ENCODE data around the gene KLHL8. TPM values are rescaled to one million over a fixed set of nuclear protein-coding genes. Genes with fewer than 3 reads are reported as not detected.
A peak's percentile ranks its signal among the peaks of the same experiment; 100 is the strongest.

Gene KLHL8
- polyA plus RNA-seq, 1 donor = 15.9 TPM

DNA sequence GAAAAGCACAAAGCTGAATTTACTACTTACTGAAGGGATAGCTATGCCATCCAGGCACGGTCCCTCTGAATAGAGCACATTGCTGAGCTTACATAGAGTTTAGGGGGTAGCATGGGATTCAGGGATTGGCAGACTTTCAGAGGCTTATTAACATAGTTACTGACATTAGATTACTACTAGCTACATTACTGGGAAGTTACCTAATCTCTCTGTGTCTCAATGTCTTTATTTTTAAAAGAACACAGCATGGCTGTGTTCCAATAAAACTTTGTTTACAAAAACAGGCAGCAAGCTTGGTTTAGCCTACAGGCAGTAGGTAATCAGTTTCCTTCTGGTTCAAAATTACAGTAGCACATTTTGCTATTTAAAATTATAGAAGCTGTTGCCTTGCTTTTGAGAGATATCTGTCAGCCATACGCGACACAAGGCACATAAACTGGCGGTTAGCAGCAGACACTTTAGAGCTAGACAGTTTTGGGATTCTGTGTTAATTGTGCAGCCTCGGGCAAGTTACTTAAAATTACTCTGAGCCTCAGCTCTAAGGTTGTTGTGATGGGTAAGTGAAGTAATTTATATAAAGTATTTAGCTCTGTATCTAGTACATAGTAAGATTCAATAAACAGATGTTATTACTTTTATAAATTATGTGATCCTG is 6.9 kb downstream of the KLHL8 start:
- peaks cover under 1% of the 10 kb centered on the region for H3K4me1 ChIP-seq (ENCODE audit: control insufficient read depth, insufficient read depth, low read length)
- H3K36me3 ChIP-seq (ENCODE audit: control insufficient read depth, insufficient read depth, low read length) = no peaks in the 10 kb centered on the region
- H3K27me3 ChIP-seq (ENCODE audit: control insufficient read depth, insufficient read depth, low read length) = no peaks in the 10 kb centered on the region
- no CpG with 5 or more reads among the region's 5 CpGs for WGBS (ENCODE audit: insufficient coverage, low lambda C conversion rate)
- no peaks in the 10 kb centered on the region for H3K9me3 ChIP-seq (ENCODE audit: control insufficient read depth, low read depth, low read length)
- H3K4me3 ChIP-seq (ENCODE audit: low read length) = no peak overlapping the region
- H3K27ac ChIP-seq (ENCODE audit: low read length) = no peak overlapping the region
- no peak for DNase-seq

DNA sequence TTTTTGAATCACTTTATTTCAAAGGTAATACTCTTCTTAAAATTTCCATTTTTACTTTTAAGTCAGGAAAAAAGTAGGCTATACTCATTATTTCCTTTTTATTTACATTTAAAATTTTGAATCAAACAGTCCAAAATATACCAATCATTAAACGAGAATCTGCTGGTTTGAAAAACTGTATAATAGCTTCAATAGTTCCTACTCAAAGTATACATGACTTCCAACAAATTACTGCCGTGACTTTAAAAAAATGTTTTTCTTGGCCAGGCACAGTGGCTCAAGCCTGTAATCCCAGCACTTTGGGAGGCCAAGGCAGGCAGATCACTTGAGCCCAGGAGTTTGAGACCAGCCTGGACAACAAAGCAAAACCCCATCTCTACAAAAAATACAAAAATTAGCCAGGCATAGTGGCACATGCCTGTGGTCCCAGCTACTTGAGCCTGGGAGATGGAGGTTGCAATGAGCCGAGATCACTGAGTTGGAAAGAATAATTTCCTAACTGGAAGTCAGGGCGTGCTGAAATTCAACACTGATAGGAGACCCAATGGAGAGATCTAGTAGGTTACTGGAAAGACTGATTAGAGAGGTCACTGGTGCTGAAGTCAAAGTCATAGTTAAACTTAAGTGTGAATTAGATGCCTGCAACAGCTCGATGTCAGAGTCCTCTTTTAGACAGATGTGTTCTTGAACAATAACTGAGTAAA is 9.0 kb downstream of the KLHL8 start:
- Histone ChIP-seq H3K27ac (ENCODE audit: low read length) (no peak overlapping the region), H3K4me3 (ENCODE audit: low read length) (no peak overlapping the region), H3K9me3 (ENCODE audit: control insufficient read depth, low read depth, low read length) (no peaks in the 10 kb centered on the region), H3K4me1 (ENCODE audit: control insufficient read depth, insufficient read depth, low read length) (no peaks in the 10 kb centered on the region), H3K36me3 (ENCODE audit: control insufficient read depth, insufficient read depth, low read length) (peaks cover 6% of the 10 kb centered on the region), H3K27me3 (ENCODE audit: control insufficient read depth, insufficient read depth, low read length) (no peaks in the 10 kb centered on the region)
- 76% methylated on average over 2 of the region's 5 CpGs for WGBS (ENCODE audit: insufficient coverage, low lambda C conversion rate)
- DNase-seq = no peak

DNA sequence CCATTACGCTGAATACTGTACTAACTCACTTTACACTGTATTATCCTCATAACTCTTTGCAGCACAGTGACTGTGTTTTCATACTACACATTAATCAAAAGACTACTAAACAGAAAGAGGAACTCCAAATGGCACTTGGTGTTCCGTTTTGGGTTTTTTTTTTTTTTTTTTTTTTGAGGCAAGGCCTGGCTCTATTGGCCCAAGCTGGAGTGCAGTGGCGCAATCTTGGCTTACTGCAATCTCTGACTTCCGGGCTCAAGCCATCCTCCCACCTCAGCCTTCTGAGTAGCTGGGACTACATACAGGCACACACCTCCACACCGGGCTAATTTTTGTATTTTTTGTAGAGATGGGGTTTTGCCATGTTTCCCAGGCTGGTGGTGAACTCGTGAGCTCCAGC is 10.7 kb downstream of the KLHL8 start:
- no CpG with 5 or more reads among the region's 6 CpGs for WGBS (ENCODE audit: insufficient coverage, low lambda C conversion rate)
- no peak overlapping the region for H3K27ac ChIP-seq (ENCODE audit: low read length)
- no peaks in the 10 kb centered on the region for H3K9me3 ChIP-seq (ENCODE audit: control insufficient read depth, low read depth, low read length)
- DNase-seq = no peak
- H3K4me1 ChIP-seq (ENCODE audit: control insufficient read depth, insufficient read depth, low read length) = no peaks in the 10 kb centered on the region
- H3K27me3 ChIP-seq (ENCODE audit: control insufficient read depth, insufficient read depth, low read length) = no peaks in the 10 kb centered on the region
- peaks cover 6% of the 10 kb centered on the region for H3K36me3 ChIP-seq (ENCODE audit: control insufficient read depth, insufficient read depth, low read length)
- no peak overlapping the region for H3K4me3 ChIP-seq (ENCODE audit: low read length)

DNA sequence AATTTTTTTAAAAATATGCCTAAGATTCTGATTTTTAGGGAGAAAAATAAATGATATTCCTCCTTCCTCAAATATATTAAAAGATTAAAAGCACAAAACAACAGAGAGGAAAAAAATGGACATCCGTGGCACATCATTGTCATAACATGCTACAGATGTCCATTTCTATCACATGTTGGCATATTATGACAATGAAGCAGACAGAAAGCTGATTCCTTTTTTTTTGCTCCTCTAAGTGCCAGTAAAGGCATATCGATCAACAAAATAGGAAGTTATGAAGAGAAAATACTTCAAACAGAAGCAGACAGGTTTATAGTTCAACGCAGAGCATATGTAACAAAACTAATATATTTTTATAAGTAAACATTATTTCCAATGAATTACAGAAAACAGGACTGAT is 11.2 kb downstream of the KLHL8 start:
- DNase-seq = no peak
- no peaks in the 10 kb centered on the region for H3K9me3 ChIP-seq (ENCODE audit: control insufficient read depth, low read depth, low read length)
- no peaks in the 10 kb centered on the region for H3K27me3 ChIP-seq (ENCODE audit: control insufficient read depth, insufficient read depth, low read length)
- peaks cover 6% of the 10 kb centered on the region for H3K36me3 ChIP-seq (ENCODE audit: control insufficient read depth, insufficient read depth, low read length)
- H3K4me1 ChIP-seq (ENCODE audit: control insufficient read depth, insufficient read depth, low read length) = no peaks in the 10 kb centered on the region
- no peak overlapping the region for H3K4me3 ChIP-seq (ENCODE audit: low read length)
- WGBS (ENCODE audit: insufficient coverage, low lambda C conversion rate) = 100% methylated on average over 2 of the region's 3 CpGs
- no peak overlapping the region for H3K27ac ChIP-seq (ENCODE audit: low read length)

DNA sequence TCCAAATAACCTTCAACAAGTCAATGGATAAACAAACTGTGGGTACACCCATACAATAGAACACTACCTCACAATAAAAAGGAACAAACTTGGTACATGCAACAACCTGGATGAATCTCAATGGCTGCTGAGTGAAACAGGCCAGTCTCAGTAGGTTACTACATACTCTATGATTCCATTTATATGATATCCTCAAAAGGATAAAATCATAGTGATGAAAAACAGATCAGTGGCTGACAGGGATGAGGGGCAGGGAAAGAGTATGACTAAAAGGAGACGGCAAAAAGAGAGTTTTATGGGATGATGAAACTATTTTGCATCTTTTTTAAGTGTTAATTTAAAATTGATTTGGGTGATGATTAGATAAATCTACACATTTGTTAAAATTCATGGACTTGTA is 15.9 kb downstream of the KLHL8 start:
- 100% methylated on average over 1 of the region's 1 CpG for WGBS (ENCODE audit: insufficient coverage, low lambda C conversion rate)
- Histone ChIP-seq H3K4me3 (ENCODE audit: low read length) (no peak overlapping the region), H3K36me3 (ENCODE audit: control insufficient read depth, insufficient read depth, low read length) (peaks cover 6% of the 10 kb centered on the region), H3K27me3 (ENCODE audit: control insufficient read depth, insufficient read depth, low read length) (no peaks in the 10 kb centered on the region), H3K9me3 (ENCODE audit: control insufficient read depth, low read depth, low read length) (peaks cover 6% of the 10 kb centered on the region), H3K4me1 (ENCODE audit: control insufficient read depth, insufficient read depth, low read length) (no peaks in the 10 kb centered on the region), H3K27ac (ENCODE audit: low read length) (no peak overlapping the region)
- no peak for DNase-seq

DNA sequence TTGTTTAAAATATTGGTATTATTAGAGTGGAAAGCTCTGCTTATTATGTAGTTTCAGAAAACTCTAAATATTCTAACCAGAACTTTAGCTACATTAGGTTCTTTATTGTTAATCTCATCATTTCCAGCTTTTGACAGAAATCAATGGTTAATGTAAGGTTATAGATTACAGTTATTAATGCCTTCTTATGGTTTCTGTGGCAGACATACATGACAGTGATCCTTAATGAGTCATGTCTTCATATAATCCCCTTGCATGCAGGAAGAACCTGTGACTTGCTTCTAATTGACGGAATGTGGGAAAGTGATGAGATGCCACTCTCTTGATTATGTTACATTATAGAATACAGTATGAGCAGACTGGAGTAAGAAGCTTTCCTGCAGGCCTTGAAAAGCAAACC is 23.5 kb downstream of the KLHL8 start:
- Histone ChIP-seq H3K4me1 (ENCODE audit: control insufficient read depth, insufficient read depth, low read length) (no peaks in the 10 kb centered on the region), H3K4me3 (ENCODE audit: low read length) (no peak overlapping the region), H3K27ac (ENCODE audit: low read length) (no peak overlapping the region), H3K27me3 (ENCODE audit: control insufficient read depth, insufficient read depth, low read length) (no peaks in the 10 kb centered on the region), H3K9me3 (ENCODE audit: control insufficient read depth, low read depth, low read length) (no peaks in the 10 kb centered on the region), H3K36me3 (ENCODE audit: control insufficient read depth, insufficient read depth, low read length) (no peaks in the 10 kb centered on the region)
- DNase-seq = peak in 1 of 2 donors; percentile 10
- WGBS (ENCODE audit: insufficient coverage, low lambda C conversion rate) = 100% methylated on average over 1 of the region's 1 CpG

DNA sequence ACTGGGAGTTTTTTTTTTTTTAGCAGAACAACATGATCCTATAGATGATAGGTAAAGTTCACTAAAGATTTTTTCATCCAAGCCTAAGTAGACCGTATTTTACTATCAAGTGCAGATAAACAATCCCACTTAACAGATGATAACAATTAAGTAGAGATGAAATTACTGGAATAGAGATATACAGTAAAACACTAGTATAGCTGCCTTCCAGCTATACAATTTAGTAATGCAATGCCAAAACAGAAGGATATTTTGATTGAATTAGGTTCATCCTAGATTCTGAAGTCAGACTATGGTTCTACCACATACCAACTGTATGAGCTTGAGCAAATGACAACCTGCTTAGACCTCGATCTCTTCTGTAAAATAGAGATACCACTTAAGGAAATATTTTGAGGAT is 24.3 kb downstream of the KLHL8 start:
- Histone ChIP-seq H3K4me1 (ENCODE audit: control insufficient read depth, insufficient read depth, low read length) (no peaks in the 10 kb centered on the region), H3K4me3 (ENCODE audit: low read length) (no peak overlapping the region), H3K27ac (ENCODE audit: low read length) (no peak overlapping the region), H3K36me3 (ENCODE audit: control insufficient read depth, insufficient read depth, low read length) (no peaks in the 10 kb centered on the region), H3K9me3 (ENCODE audit: control insufficient read depth, low read depth, low read length) (no peaks in the 10 kb centered on the region), H3K27me3 (ENCODE audit: control insufficient read depth, insufficient read depth, low read length) (no peaks in the 10 kb centered on the region)
- 80% methylated on average over 1 of the region's 2 CpGs for WGBS (ENCODE audit: insufficient coverage, low lambda C conversion rate)
- no peak for DNase-seq

DNA sequence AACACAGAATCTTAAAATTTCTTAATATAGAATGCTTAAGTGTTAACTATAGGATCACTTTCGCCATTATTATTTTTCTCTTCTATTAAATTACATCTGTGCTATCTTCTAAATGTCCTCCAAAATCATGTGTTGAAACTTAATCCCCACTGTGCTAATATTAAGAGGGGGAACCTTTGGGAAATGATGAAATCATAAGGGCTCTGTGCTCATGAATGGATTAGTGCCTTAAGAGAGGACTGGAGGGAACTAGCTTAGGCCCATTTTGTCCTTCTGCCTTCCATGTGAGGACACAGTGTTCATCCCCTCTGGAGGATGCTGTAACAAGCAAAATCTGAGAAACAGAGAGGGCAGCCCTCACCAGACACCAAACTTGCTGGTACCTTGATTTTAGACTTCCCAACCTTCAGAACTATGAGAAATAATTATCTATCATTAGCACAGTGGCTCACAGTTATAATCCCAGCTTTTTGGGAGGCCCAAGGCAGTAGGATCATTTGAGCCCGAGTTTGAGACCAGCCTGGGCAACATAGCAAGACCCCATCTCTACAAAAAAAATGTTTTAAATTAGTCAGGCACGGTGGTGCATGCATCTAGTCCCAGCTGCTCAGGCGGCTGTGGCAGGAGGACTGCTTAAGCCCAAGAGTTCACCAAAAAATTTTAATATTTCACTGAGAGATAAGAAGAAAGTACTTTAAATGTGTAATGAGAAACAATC is 26.3 kb downstream of the KLHL8 start:
- Histone ChIP-seq H3K27me3 (ENCODE audit: control insufficient read depth, insufficient read depth, low read length) (no peaks in the 10 kb centered on the region), H3K4me1 (ENCODE audit: control insufficient read depth, insufficient read depth, low read length) (no peaks in the 10 kb centered on the region), H3K27ac (ENCODE audit: low read length) (no peak overlapping the region), H3K9me3 (ENCODE audit: control insufficient read depth, low read depth, low read length) (no peaks in the 10 kb centered on the region), H3K36me3 (ENCODE audit: control insufficient read depth, insufficient read depth, low read length) (no peaks in the 10 kb centered on the region), H3K4me3 (ENCODE audit: low read length) (no peak overlapping the region)
- DNase-seq = no peak
- WGBS (ENCODE audit: insufficient coverage, low lambda C conversion rate) = 100% methylated on average over 1 of the region's 4 CpGs

DNA sequence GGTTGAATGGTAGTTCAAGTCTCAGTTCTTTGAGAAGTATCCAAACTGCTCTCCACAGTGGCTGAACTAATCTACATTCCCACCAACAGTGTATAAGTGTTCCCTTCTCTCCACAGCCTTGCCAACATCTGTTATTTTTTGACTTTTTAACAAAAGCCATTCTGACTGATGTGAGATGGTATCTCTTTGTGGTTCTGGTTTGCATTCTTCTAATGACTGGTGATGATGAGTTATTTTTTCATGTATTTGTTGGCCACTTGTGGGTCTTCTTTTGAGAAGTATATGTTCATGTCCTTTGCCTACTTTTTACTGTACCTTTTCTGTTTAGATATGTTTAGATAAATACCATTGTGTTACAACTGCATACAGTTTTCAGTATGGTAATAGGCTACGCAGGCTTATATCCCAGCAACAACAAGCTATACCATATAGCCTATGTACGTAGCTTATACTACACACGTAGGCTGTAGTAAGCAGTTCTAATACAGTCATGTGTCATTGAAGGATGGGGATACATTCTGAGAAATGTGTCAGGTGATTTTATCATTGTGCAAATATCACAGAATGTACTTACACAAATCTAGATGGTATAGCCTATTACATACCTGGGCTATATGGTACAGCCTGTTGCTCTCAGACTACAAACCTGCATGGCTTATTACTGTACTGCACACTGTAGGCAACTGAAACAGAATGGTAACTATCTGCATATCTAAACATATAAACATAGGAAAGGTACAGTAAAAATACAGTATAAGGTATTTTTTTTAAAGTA is 28.1 kb downstream of the KLHL8 start:
- no peaks in the 10 kb centered on the region for H3K4me1 ChIP-seq (ENCODE audit: control insufficient read depth, insufficient read depth, low read length)
- no peak overlapping the region for H3K27ac ChIP-seq (ENCODE audit: low read length)
- H3K9me3 ChIP-seq (ENCODE audit: control insufficient read depth, low read depth, low read length) = no peaks in the 10 kb centered on the region
- DNase-seq = no peak
- no CpG with 5 or more reads among the region's 3 CpGs for WGBS (ENCODE audit: insufficient coverage, low lambda C conversion rate)
- H3K36me3 ChIP-seq (ENCODE audit: control insufficient read depth, insufficient read depth, low read length) = no peaks in the 10 kb centered on the region
- H3K4me3 ChIP-seq (ENCODE audit: low read length) = no peak overlapping the region
- no peaks in the 10 kb centered on the region for H3K27me3 ChIP-seq (ENCODE audit: control insufficient read depth, insufficient read depth, low read length)

DNA sequence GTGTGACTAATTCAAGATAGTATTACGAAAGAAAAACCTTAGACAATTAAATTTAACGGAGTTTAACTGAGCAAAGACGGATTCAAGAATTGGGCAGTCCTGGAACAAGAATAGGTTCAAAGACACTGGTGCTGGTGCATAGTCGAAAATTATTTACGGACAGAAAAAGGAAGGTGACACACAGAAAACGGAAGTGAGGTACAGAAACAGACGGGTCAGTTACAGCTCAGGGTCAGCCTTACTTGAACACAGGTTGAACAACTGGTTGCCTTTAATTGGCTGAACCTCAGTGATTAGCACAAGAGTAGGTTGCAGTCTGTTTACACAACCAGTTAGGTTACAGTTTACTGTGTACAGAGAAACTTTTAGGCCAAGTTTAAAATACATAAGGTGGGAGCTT is 31.5 kb downstream of the KLHL8 start:
- H3K27ac ChIP-seq (ENCODE audit: low read length) = no peak overlapping the region
- 98% methylated on average over 6 of the region's 7 CpGs for WGBS (ENCODE audit: insufficient coverage, low lambda C conversion rate)

More for the DNA sequence above, 31.5 kb downstream of the KLHL8 start:
- Histone ChIP-seq H3K4me3 (ENCODE audit: low read length) (no peak overlapping the region), H3K4me1 (ENCODE audit: control insufficient read depth, insufficient read depth, low read length) (no peaks in the 10 kb centered on the region), H3K36me3 (ENCODE audit: control insufficient read depth, insufficient read depth, low read length) (no peaks in the 10 kb centered on the region), H3K27me3 (ENCODE audit: control insufficient read depth, insufficient read depth, low read length) (no peaks in the 10 kb centered on the region), H3K9me3 (ENCODE audit: control insufficient read depth, low read depth, low read length) (no peaks in the 10 kb centered on the region)
- DNase-seq = no peak

Data from large intestine (tissue), 3 donors.